ENCODE results near the gene TNRC18.

- TF ChIP-seq ZNF408 (CRISPR knock-in tag; IDR thresholded peaks at IDR 0.05; ENCODE audit: low read depth) (no peak), POLR2AphosphoS5 (IDR thresholded peaks at IDR 0.05; ENCODE audit: control insufficient read depth, insufficient read depth, low read depth, low read length) (no peak), TCF7L2 (IDR thresholded peaks at IDR 0.05; ENCODE audit: low read depth, low read length) (no peak), CTCF (IDR thresholded peaks at IDR 0.05 in 2 of 3, conservative IDR thresholded peaks at IDR 0.05 in 1 of 3; ENCODE audit: insufficient read depth in 2 of 3, low read depth in 1 of 3, low read length in 3 of 3) (no peak), POLR2A (conservative IDR thresholded peaks at IDR 0.05) (no peak), ZNF584 (CRISPR knock-in tag; IDR thresholded peaks at IDR 0.05; ENCODE audit: low read depth) (no peak)
These were observed 26.5 kb downstream of the TNRC18 start for GRCh38 chr7:5396999-5397663.
